GM19463 (cell line): ENCODE results near the gene UCP2.

Source experiments
- ATAC-seq: cut with Tn5 transposase; IDR thresholded peaks from one replicate; pipeline ENCODE4 v1.9.1; 2021; ENCODE audit warnings: mild to moderate bottlenecking, moderate library complexity; ENCODE audit not compliant: unreplicated experiment

Gene UCP2

DNA sequence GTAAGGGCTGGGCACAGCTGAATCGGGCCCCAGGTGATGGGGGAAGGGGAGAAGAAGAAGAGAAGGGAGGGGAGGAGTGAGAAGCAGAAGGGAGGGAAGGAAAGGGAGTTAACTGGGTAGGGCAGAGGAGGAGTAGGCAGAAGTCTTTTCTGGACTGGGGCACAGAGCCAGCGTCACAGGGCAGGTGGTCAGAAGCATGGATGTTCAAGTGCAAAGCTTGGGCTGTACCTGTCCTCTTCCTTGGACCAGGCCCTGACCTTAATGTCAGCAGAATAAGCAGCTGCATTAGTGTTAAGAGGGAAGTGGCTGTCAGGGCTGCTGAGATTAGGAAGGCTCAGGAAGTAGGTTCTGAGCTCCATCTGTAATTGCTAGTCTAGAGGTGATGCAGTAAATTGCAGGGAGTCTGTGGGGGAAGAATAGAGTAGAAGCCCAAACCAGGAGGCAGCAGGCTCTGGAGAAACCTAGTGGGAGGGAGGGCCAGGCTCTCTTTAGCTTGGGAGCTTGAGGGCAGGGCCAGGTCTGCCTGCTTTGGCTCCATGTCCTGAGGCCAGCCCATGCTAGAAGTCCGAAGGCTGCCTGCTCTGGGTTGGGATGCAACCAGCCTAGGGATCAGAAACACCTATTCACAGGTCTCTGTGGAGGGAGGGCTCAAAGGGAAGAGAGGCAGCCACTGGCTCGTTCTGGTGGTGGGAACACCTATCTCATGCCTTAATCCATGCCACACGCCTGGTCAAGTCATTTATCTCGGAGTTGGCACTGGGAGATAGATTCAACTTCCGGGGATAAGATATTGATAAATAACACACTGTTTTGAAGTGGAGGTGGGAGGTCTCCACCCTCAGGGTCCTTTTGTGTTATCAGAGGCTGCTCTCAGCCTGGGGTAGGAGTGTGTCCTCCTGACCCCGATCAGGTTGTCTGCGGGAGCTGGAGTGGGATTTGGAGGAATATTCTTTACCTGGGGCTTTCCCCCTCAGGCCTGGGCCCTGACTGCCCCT lies 28.0 kb upstream of the UCP2 start:
- no peak for ATAC-seq

DNA sequence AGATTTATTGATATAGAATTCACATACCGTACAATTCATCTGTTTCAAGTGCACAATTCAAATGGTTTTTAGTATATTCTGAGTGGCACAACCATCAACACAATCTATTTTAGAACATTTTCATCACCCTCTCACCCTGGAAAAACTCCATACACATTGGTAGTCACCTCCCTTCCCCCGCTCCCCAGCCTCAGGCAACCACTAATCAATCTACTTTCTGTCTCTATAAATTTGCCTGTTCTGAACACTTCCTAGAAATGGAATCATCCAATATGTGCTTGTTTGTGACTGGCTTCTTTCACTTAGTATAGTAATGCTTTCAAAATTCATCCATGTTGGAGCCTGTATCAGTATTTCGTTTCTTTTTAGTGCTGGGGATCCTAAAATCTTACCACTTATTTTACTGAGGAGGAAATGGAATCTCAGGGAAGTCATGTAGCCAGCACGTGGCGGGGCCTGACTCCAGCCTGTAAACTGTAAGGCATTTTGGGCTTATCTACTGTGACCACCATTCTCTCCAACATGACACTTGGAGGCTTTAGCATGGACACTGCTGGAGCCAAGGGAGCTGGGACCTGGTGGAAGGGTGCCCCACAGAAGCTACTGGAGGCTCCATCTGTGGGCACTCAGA lies 27.1 kb upstream of the UCP2 start:
- ATAC-seq = no peak

DNA sequence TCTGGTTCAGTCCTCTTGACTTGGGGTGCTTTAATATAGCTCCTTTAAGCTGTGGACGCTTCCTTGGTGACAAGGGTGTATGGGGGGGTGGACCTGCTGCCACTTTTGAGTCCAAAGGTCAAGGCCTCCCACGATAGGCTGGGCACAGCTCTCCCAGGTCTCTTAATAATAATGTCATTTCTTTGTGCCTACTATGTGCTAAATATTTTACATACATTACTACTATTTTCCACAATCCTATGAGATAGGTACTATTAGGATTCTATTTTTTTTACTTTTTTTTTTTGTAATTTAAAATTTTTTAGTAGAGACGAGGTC lies 26.5 kb upstream of the UCP2 start:
- ATAC-seq = no peak

DNA sequence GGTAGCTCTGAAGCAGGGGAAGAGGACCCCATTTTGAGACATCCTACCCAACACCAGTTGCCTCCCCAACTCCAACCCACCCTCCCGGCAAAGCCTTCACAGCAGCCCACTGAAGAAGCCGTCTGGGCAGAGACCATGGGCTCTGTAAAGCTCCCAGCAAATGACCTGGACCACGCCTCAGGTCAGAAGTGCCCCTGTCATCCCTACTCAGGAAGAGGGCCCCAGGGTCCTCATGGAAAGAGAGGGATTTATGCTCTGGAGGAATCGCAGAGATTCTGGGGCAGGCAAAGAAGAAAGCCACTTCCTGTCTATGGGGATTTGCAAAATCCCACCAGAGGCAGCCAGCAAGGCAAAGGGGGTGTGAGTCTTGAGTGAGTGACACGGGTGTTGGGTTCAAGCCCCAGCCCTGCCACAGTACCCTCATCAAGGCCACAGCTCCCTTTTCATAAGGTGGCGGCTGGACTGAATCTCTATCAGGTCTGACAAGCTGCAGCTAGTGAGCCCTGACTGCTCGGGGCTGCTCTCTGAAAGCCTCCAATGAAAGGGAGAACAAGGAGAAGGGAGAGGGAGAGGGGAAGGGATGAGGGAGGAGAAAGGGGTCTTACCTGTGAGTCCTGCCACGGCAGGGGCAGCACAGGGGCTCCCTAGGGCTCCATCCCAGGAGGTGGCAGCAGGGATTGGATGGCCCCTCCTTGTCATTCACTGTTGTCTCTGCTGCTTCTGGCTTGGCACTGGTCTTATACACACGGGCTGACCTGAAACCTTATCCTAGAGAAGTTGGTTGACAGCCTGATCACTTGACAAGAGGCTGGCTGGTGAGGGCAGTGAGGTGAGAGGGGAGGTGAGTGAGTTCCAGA lies 26.0 kb upstream of the UCP2 start, which contains the start of gene UCP3:
TSS of gene UCP3 (minus strand) at position 713 of the 857 bp plus-strand sequence. CDS start 2,043 bp downstream, outside the sequence.
- ATAC-seq = no peak

DNA sequence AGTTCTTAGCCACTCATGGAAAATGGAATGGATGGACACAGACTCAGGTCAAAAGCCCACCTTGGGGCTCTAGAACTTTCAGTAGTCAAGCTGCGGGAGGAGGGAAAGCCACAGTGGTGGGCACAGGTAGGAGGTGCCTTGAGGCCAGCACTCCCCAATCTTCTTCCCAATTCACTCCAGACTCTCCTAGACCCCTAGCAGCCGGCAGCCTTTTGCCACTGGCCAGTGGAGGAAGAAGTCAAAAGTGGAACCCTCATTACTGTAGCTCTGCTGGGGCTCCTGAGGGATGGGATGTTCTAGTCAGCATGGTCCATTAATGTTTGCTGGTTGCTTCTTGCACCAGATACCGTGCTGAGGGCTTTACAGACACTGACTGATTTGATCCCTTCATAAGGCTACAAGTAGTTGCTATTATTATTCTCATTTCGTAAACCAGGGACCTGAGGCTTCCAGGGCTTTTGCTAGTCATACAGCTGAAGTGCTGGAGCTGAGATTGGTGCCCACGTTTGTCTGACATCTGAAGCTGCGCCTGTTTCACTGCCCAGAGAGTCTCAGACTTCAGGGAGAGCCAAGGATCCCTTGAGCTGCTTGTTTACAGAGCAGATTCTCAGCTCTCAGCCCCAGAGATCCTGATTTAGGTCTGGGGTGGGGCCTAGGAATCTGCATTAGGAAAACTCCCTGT lies 25.2 kb upstream of the UCP2 start:
- ATAC-seq = no peak

DNA sequence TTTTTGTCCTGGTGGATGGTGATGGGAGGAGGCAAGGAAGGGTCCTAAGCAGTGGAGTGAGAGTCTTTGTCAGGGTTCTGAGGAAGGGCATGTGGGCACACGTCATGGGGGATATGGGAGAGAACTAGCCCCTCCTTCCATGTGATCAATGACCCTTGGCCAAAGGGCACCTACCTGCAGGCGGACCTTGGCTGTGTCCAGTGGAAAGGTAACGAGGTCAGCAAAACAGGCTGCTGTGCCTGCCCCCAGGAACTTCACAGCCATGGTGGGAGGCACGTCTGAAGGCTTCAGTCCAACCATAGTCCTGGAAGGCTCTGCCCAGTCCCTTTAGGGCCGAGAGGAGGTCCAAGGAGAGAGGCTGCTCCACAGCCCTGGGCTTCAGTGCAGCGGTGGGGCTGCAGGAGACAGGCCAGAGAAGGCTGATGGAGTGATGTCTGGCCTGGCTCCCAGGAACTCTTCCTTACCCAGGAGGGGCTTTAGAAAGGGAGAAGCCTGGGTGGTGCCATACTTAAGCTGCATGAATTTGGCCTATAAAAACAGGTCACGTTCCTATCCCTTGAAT lies 24.2 kb upstream of the UCP2 start:
- ATAC-seq = no peak

DNA sequence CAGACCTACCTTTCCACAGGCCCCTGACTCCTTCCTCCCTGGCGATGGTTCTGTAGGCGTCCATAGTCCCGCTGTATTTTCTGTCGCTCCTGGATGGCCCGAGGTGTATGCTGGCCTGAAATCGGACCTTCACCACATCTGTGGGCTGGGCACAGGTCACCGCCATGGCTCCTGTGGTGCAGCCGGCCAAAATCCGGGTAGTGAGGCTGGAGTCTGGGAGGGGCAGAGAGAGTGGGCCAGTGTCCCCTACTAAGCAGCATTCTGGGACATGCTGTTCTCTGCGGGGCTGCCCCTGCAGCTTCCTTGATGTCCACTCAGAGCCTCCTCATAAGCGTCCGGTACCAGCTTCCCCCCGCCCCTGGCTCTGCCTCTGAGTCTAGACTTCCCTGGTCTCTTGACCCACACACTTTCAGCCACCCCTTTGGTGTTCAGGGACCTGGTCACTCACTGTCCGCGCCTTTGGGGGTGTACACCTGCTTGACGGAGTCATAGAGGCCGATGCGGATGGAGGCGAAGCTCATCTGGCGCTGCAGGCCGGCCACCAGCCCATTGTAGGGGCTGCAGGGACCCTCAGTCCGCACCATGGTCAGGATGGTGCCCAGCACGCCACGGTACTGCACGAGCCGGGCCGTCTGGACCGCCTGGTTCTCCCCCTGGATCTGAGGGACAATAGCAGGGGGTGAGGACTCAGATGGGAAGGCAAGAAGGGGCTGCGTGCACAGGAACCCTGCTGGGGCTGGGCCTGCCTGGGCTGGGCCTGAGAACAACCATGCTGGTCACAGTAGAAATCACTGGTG lies 23.3 kb upstream of the UCP2 start:
- no peak for ATAC-seq

DNA sequence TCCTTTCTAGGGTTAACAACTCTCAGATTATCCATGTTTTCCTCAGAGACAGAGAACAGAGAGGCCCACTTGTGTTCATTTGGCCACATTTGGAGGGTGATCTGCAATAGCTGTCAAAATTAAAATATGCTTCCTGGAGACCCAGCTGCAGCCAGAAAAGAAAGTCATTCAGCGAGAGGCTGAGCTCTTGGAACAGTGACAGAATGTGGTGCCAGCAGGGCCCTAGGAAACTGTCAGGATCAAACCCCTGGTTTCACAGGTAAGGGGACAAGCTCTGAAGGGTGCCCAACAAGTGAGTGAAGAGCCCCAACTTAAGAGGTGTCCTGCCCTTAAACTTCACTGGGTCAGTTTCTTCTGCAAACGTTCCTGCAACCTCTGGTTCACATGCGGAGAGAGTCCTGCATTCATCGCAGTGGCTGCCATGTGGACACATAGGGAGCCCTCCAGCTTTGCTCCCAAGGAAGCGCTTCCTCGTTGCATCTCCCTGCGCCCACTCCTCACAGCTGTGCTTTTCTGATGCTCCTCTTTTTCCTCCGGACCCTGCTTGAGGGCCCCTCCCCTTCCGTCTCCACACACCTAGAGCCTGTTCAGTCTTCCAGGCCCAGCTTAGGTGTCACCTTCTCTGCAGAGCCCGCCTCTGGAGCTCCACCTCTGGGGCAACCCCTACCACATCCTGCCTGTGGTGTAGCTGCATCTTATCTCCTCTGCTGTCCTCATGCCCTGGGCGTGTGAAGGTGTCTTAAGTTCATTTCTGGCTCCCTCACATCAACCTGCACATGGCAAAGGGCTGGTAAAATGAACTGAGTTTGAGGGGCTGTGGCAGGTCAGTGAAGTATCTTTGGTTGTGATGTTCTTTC lies 22.3 kb upstream of the UCP2 start:
- peak; percentile 68 for ATAC-seq

DNA sequence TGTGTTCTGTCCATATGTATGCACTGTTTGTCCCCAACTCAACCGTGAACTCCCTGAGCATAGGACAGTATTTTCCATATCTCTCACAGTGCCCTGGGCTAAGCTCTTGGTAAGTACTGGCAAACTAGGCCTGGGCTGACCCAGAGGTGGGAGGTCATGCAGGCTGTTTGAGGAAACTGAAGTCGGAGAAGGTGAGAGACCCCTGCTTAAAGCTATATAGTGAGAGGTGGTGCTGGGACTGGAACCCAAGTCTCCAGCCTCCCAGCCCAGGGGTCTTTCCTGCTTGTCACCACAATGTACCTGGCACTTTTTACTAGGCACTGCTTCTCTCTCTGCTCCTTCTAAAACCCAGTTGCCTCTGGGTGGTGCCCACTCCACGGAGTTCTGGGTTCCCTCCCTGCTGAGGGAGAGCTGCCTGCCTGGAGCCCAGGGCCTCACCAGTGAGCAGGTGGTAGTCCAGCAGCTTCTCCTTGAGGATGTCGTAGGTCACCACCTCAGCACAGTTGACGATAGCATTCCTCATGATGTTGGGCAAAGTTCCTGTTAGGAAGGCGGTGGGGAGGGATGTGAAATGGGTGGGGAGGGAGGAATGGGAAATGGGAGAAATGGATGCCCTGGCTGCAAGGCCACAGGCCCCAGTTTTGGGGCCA lies 21.5 kb upstream of the UCP2 start:
- no peak for ATAC-seq

DNA sequence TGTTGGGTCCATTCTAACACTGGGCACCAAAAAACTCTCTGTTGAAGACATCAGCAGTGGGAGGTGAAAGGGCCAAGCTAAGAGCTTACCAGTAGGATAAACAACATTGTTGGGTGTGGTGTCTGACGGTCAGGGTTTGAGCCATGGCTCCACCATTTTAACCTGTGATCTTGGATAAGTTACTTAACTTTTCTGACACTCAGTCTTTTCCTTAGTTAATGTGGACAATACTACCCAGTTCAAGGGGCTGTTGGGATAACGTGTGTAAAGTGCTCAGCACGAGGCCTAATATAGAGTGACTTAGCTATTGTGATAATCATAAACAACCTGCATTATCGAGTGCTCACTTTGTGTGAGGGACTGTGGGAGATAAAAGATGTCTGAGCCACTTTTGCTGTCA lies 20.2 kb upstream of the UCP2 start:
- no peak for ATAC-seq

DNA sequence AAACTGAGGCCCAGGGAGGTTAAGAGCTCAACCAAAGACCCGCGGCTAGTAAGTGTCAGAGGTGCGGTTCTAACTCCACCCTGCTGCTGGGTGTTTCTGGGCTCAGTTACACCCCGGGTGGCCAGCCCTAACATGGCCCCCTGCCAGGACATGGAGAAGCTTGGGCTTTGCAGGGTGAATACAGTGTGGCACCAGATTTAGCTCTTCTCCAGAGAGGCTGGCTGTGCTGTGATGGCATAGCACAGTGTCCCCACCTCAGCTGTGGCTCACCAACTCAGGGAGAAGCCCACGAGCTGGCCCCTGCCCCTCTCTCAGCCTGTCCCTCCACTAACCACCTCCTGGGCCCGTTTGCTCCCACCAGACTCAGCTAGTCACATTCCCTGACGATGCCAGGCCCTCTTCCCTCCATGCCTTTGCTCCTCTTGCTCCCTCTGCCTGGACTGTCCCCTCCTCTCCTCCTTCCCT lies 19.2 kb upstream of the UCP2 start:
- ATAC-seq = no peak

DNA sequence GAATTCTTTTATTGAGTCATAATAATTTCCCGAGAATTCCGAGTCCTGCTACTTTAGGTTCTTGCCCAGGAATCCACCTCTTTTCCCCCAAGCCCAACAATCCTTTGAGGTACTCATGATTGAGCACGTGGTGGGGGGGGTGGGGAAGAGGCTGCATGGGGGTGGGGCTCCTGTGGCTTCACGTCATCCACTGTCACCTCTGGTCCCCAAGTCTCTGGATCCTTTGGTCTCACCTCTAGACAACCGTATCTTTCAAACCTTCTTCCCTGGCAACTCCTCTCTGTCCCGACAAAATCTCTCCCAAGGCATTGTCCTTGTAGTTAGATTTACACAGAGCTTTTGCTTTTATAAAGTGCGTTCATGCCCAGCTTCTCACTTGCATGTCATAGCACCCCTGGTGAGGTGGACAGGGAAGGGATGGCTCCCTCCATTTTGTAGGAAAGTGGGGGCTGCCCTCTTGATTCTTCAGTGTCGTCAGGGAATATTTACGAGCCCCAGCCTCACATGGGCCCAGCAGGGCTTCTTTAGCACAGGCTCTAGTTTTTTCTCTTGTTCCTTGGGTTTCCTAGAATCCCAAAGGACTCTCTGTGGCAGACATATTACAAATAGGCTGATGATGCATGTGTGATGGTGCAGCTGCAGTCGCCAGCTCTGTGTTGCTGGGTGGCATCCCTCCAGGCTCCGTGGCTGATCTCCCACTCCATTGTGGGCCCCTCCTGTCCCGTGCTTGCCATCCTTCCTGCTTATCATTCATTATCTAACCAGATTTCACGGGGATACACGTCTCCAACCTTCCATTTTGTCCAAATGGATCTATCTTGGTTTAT lies 17.9 kb upstream of the UCP2 start:
- ATAC-seq = no peak

DNA sequence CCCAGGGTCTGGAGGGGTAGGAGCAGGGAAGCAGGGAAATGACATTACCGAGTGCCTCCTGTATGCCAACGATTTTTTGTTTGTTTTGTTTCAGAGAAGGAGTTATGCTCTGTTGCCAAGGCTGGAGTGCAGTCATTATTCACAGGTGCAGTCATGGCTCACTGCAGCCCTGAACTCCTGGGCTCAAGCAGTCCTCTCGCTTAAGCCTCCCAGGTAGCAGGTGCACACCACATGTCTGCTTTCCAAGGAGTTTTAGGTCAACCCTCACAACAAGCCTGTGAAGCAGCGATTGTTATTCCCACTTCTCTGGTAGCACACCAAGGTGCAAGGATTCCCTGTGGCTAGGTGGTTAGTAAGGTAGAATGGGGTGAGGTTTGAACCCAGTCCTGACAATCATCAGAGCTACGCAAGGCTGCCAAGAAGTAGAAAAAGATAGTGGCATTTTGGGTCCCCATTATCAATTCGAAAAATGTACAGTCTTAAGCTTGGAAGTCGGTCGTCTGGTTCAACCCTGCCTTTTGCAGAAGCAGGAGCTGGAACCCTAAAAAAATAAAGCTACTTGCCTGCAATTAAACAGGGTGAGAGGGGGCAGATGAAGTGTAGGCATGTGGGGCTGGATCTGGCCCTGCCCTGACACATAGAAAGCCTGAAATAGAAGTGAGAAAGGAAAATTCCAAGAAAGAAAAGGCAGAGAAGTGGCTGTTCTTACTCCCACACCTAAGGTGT lies 17.1 kb upstream of the UCP2 start:
- ATAC-seq = no peak

DNA sequence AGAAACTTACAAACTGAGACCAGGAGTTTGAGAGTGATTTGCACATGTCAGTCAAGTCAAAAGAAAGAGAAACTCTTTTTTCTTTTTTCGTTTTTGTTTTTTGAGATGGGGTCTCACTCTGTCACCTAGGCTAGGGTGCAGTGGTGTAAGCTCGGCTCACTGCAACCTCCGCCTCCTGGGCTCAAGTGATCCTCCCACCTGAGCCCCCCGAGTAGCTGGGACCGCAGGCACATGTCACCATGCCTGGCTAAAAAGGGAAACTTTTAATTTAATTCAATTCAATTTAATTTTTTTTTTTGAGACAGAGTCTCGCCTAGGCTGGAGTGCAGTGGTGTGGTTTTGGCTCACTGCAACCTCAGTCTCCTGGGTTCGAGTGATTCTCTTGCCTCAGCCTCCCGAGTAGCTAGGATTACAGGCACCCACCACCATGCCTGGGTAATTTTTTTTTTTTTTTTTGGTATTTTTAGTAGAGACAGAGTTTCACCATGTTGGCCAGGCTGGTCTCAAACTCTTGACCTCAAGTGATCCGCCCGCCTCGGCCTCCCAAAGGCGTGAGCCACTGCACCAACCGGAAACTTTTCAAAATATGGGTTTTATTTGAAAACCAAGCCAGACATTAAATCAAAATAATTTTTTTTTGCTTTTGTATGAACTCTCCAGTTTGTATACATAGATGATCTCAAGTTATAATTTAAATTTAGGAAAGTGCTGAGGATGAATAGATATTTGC lies 16.4 kb upstream of the UCP2 start:
- ATAC-seq = no peak

DNA sequence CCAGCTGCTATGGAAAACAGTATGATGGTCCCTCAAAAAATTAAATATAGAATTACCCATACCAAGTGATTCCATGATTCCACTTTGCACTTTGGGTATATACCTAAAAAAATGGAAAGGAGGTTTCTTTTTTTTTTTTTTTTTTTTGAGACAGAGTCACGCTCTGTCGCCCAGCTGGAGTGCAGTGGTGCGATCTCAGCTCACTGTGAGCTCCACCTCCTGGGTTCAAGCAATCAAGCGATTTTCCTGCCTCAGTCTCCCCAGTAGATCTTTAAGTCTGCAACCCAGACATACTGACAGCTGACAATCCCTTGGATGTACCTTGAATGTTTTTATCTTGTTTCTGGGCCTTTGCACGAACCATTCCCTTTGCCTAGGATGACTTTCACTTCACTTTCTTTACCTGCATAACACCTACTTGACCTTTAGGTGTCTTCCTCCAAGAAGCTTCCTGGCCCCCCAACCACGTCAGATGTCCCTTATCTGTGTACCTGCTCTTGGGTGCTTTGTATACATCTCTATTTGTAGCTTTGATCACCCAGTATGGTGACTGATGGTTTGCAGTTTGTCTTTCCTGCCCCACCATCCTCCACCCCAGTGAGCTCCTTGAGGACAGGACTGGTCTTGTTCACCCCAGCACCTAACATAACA lies 14.6 kb upstream of the UCP2 start:
- ATAC-seq = no peak
